NOMO-1 treated with DMSO at 0.1 percent for 48 hours (cell line): Measurements from ENCODE around the gene EFNA3.

Source experiments
- DNase-seq: peaks from one replicate; lab custom pipeline; 2025; ENCODE audit not compliant: unreplicated experiment; lab: John Stamatoyannopoulos, UW

EFNA3 gene

DNA sequence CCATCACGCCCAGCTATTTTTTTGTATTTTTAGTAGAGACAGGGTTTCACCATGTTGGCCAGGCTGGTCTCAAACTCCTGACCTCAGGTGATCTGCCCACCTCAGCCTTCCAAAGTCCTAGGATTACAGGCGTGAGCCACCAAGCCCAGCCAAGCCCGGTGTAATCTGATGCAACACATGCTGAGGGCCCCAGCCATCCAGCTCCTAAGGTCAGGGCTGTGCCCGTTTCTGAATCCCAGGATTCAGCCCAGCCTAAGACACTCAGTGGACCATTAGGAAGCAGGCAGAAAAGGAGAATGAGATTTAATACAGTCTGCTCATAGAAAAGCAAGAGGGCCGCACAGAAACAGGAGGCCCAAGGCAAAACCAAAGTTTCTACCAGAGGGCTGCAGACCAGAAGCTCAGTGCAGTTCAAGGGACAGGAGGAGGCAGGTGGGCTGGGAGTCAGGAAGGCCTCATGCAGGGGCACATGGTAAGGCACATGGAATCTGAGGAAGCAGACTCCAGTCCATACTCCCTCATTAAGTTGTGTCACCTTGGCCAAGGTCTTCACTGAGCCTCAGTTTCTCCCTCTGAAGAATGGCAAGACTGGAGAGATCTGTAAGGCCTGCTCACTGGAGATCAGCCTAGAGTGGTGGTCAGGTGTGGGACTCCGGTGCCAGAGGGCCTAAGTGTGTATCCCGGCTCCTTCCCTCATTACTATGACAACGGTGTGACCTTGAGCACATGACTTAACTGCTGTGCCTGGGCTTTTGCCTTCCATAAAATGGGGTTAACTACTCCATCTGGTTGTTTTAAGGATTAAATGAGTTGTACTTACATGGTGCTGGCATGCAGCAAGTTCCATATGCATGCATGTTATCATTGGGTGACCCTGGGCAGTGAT lies 29.9 kb upstream of the EFNA3 start:
- DNase-seq = no peak

DNA sequence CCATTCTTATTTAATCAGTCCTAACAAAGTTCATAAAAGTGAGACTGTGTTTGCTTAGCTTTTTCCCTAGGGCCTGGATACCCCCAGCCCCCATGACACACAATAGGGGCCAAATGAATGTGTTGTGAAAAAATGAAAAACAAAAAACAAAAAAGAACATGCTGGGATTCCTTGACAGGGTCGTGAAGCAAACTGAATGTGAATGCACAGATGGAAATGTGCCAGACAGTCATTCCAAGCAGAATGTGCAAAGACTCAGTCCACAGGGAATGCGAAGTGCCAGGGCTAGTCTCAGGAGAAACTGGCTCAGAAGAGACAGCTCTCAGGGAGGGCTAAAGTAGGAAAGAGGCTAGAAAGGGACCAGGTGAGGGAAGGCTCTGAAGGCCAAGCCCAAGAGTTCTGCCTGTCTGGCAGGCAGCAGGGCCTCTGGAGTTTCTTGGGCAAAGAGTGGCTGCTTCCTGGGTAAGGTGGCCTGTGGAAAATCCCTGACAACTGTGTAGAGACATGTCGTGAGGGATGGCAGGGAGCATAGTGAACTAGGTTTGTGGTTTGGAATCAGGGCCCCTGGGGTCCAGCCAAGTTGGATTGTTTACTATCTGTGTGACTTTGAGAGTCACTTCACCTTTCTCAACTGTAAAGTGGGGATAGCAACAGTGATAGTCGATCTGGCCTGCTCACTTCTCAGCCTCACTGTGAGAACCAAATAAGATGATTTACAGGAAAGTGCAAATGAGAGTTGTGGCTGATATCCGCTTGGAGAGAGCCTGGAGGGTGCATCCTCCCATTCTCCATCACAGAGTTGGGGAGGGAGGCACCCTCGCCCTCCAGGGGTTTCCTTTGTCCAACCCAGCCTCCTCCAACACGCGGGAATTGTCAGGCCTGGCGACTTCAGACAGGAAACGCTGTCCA lies 28.7 kb upstream of the EFNA3 start:
- DNase-seq = no peak

DNA sequence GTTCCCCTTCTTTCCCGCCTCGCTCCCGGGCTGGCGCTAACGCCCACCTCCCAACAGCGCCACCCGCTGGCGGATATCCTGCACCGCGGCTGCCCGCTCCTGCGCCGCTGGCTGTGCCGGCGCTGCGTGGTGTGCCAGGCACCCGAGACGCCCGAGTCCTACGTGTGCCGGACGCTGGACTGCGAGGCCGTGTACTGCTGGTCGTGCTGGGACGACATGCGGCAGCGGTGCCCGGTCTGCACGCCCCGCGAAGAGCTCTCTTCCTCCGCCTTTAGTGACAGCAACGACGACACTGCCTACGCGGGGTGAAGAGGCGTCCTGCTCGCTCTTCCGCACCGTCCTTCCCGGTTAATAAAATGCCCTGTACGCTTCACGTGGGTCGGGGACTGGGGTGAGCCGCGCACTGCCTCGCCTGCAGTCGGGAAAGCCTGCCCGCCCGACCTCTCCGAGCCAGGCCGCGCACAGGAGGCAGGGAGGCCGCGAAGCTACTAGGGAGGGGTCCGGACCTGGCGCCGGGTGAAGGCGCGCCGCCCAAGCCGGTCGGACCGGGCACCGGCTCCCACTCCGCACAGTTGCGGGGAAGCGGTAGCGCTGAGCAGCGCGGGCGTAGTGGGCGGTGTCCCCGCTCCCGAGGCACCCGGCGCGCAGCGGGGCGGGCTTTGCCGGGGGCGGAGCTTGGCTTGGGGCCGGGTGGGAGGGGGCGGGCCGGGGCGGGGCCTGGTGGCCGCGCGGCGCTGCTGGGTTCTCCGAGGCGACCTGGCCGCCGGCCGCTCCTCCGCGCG lies 27.9 kb upstream of the EFNA3 start, which contains the start of gene ADAM15:
TSS of gene ADAM15 (plus strand) at position 757 of the 782 bp plus-strand sequence. CDS start 71 bp downstream, outside the sequence.
- DNase-seq = peak; percentile 76

DNA sequence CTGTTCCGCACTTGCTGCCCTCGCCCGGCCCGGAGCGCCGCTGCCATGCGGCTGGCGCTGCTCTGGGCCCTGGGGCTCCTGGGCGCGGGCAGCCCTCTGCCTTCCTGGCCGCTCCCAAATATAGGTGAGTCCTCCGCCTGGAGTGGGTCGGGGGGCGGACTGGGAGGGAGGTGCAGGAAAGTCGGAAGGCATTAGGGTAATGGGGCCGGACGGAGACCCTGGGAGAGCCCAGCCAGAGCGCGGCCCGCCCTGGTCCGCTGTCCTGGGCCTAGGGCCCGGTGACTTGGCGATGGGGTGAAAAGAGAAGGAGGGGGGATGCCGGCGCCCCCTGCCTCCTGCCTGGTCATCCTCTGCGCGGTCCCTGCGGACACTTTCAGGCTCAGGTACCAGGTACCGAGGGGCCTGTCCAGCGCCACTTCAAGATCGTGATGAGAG lies 27.3 kb upstream of the EFNA3 start:
- DNase-seq = no peak

DNA sequence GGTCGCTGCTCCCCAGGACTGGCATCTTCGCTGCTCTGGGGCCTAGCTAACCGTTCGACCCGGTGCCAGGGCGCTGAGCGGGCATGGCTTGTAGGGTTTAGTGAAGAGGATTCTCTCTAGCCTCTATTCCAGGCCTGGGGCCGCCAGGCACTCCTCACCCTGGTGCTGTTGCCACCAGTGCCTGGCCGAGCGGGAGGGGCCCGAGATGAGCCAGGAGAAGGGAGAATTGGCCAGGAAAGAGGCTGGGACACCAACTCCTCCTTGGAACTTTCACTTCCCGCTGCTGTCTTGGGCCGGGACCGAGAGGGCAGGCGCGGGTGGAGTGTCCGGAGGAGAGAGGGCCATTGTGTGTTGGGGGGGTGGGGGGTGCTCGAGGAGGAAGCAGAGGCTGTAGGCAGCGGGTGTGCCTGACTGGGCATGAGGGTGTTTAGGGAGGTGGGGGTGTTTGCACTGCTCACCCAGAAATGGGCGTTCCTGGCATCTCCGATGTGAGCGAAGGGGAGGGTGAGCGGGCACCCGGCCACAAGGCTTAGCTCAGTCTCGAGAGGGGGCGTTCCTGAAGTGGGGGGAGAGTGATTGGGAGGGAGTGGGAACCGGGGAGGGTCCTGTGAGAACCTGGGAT lies 26.7 kb upstream of the EFNA3 start:
- DNase-seq = no peak

DNA sequence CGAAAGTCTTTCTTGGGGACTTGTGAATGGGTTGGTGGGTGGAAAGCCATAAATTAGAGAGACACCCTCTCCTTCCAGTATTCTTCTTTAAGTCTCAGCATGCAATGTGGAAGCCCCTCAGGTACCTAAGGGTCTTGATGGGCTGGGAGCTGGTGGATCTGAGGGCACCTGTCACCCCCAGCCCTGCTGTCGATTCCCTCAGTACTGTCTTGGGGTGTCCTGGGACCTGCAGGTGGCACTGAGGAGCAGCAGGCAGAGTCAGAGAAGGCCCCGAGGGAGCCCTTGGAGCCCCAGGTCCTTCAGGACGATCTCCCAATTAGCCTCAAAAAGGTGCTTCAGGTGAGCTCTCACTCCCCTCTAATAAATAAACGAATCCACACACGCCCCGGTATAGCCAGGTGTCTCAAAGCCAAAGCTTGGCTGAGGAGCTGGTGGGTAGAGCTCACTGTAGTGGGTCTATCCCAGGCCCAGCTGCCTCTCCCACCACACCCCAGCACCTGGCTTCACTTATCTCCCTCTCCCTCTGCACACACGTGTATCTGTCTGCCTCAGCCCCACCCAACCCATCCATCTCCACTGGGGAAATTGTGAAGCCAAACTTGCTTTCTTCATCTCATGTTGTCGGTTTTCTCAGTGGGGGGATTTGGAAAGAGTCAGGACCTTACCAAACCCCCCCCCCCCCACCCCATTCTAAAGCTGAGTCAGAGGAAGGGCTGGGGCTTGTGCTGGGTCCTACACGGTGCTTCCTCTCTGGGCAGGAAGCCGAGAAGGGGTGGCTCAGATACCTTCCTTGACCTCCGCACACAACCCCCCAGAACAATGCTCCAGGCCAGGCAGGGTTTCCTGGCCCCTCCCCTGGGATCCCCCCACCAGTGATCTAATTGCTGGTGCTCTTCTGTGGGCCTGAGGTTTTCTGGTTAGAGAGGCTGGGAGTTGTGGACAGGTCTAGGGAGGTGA lies 25.9 kb upstream of the EFNA3 start:
- DNase-seq = no peak

DNA sequence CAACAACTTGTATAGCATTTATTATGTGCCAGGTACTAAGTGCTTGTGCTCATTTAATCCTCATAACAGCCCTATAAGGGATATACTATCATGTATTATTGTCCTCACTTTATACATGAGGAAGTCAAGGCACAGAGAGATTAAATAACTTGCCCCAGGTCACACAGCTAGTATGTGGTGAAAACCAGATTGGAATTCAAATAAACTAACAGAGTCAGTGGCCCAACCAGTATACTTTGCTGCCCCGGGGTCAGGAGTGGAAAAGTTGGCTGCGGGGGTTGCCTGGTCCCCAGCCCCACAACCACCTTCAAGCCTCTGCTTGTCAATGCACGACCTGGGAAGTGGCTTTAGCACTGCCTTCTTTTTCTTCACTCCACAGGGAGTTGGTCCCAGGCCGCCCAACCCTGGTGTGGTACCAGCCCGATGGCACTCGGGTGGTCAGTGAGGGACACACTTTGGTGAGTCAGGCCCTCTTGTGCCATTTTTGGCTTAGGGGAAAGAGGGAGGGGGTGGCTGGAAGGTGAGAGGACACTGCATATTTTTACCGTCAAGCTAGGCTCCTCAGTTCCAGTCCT lies 25.0 kb upstream of the EFNA3 start:
- DNase-seq = no peak

DNA sequence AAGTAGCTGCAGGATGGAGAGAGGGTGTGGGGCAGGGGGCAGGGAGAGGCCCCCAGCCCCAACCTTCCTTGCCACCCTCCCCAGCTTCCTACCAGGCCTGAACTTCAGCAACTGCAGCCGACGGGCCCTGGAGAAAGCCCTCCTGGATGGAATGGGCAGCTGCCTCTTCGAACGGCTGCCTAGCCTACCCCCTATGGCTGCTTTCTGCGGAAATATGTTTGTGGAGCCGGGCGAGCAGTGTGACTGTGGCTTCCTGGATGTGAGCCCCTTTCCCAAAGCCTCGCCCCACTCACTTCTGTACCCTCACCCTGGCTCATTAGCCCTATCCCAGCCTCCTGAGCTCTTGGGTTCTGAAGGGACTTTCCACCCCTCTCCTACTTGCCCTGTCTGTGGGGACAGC lies 21.5 kb upstream of the EFNA3 start:
- no peak for DNase-seq

DNA sequence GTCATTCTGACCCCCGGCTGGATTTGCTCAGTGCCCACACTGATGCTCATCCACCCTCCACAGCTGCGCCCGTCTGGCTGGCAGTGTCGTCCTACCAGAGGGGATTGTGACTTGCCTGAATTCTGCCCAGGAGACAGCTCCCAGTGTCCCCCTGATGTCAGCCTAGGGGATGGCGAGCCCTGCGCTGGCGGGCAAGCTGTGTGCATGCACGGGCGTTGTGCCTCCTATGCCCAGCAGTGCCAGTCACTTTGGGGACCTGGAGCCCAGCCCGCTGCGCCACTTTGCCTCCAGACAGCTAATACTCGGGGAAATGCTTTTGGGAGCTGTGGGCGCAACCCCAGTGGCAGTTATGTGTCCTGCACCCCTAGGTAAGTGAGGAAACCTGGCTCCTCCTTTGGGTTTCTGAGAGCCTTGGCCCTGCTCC lies 20.8 kb upstream of the EFNA3 start:
- DNase-seq = no peak

DNA sequence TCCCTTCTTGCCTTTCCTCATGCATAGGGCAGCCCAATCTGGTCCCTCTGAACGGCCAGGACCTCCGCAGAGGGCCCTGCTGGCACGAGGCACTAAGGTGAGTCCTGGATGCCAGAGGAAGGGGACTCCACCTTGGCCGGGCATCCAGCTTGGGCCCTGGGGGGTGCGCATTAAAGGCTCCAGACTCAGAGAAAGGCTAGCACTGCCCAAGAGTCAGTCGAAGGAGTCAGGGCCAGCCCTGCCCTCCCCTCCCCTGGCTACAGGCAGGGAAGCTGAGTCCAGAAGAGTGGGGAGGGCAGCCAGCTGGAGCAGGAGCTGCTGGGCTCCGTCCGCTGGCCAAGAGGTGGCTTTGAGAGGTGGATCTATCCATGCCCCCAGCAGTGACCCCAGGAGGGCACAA lies 17.9 kb upstream of the EFNA3 start:
- no peak for DNase-seq

DNA sequence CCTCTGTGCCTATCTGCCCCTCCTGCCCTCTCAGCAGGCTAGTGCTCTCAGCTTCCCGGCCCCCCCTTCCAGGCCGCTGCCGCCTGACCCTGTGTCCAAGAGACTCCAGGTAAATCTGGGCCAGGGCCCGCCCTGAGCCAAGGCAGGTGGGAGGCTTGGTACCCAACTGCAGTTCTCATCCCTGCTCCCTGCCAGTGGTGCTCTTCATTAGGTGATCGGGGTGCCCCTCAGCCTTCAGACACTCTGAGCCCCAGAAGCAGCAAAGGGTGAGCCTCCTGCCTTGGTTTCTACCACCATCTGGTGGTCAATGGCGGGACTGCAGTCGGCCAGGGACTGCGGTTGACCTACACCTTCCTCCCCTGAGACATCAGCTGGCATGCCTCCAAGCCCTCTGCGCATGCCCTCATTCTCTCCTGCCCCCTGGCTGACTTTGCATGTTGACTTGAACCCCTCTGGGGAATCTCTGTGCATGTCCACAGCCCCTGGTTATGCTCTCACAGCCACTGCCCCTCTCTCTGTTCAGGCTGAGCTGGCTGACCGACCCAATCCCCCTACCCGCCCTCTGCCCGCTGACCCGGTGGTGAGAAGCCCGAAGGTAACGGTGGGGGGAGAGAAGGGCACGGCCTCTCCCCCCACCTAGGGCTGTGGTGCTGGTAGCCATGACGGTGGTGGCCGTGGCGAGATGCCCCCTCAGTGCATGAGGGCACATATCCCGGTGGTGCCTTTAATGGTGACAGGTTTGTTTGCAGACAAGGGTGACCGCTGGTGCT lies 17.1 kb upstream of the EFNA3 start:
- peak; percentile 68 for DNase-seq

DNA sequence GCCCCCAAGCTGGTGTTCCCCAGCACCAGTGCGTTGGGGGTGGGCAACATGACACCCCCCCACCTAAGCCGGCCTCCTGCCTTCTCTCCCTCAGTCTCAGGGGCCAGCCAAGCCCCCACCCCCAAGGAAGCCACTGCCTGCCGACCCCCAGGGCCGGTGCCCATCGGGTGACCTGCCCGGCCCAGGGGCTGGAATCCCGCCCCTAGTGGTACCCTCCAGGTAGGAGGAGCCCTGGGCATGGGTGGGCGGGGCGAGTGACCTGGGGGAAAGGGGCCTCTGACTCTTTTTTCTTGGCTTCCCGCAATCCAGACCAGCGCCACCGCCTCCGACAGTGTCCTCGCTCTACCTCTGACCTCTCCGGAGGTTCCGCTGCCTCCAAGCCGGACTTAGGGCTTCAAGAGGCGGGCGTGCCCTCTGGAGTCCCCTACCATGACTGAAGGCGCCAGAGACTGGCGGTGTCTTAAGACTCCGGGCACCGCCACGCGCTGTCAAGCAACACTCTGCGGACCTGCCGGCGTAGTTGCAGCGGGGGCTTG lies 16.4 kb upstream of the EFNA3 start:
- DNase-seq = no peak

DNA sequence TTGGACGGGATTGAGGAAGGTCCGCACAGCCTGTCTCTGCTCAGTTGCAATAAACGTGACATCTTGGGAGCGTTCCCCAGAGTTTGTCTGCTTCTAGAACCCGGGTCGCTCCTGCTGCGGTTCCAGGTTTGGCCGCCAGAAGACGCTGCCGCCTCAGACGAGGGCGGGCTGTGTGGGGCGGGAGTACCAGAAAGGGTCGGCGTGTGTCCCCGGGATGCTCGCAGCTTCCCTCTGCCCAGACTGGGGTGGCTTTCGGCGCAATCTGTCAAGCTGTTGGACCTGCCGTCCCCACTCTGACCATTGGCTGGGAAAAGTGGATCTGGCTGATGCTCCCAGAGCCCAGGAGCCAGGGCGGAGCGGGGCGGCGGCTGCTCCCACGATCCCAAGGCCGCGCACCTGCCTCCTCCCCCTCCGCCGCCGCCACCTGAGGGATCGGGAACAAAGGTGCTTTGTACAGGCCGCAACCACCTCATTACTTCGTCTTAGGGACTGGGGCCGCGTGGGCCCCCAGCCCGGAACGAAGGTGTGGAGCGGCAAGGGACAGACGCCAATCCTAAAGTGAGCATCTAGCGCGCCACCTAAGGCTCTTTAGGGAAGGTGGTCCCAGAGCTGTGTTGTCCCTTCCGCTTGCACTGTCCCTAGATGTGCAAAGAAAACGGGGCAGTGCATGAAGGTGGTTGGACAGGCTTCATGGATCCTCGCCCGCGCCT lies 15.8 kb upstream of the EFNA3 start:
- peak; percentile 26 for DNase-seq

DNA sequence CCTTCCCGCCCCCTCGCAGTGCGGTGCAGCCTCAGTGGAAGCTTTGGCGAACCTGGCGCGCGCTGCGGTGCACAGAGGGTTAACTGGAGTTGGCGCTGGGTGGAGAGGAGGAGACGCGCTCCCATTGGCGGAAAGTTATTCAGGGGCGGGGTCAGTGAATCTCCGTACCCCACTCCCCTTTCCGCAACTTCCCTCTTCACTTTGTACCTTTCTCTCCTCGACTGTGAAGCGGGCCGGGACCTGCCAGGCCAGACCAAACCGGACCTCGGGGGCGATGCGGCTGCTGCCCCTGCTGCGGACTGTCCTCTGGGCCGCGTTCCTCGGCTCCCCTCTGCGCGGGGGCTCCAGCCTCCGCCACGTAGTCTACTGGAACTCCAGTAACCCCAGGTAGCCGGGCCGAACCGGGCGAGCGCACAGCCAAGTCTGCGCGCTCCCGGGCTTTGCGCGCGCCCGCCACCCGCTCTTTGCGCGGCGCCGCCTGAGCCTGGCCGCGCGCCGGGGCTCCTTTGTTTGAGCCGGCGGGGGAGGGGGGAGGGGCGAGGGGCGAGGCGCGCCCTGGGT lies 15.0 kb upstream of the EFNA3 start, which contains the start of gene EFNA4:
TSS of gene EFNA4 (plus strand) at position 191 of the 561 bp plus-strand sequence. CDS start at position 275, 84 bp downstream.
- DNase-seq = peak; percentile 94

DNA sequence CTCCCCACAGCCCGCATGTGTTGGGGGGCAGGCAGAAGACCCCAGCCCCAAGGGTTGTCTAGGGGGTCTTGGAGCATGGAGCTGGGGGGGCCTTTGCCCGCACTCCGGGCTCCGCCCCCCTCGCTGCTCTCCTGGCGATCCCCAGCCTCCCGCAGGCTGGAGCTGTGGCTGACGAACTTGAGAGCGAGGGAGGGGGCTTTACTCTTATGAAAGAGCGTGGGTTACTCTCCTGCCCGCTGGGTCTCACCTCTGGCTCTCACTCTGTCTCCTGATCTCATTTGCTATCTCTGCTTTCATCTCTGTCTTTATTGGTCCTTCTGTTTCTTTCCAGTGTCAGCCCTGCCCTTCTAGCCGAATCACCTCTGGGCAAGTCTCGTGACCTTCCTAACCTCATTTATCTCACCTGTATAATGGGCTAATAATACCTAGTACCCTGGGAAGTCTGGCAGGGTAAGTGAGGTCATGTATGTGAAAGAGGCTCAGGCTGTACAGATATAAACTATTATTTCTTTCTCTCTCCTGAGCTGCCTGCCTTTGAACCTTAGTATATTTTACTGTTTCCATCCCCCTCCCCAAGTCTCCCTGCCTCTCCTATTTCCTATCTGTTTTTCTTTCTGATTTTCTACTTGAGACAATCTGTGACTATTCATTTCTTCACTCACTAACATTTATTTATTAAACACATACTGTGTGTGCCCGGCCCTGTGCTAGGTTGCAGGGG lies 14.4 kb upstream of the EFNA3 start:
- no peak for DNase-seq

DNA sequence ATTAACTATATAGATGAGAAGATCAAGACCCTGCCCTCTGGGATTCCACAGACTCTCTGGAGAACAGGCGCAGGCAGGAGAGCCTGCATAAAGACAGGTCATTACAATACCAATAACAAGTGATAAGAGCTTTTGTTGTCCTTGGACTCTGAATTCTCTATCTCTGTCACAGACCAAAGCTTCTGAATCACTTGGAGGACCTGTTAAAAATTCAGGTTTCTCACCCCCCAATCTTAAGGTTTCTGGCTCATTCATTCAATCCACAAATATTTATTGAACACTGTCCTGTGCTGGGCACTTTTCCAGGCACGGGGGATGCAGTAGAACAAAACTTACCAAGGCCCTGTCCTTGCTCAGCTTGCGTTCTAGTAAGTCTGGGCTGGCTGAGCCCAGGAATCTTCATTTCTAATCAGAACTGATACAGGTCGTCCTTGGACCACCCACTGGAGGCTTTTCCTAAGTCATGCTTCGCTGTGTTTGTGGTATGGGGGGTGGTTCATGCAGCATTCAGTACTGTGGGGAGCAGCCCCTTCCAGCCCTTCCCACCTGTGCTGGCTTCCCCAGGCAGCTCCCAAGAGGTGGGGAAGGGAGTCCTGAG lies 13.7 kb upstream of the EFNA3 start:
- no peak for DNase-seq
